CD14-positive monocyte (primary cell): Measurements from ENCODE around the gene PXDN. TPM values are rescaled to one million over a fixed set of nuclear protein-coding genes. Genes with fewer than 3 reads are reported as not detected.
A peak's percentile ranks its signal among the peaks of the same experiment; 100 is the strongest.

Source experiments
- DNase-seq, 3 donors: peaks; one replicate each; pipeline ENCODE4 v3.0.0-alpha.2; 2011 to 2022
- H2AFZ ChIP-seq: 2 replicates; pipeline ENCODE4 v1.6.0; 2012; ENCODE audit warnings: mild to moderate bottlenecking, low read depth, low read length, inconsistent platforms; ENCODE audit not compliant: insufficient read depth, poor library complexity, severe bottlenecking
- H3K27ac ChIP-seq, 2 donors: 1 replicate in 1 of 2; 2 replicates in 1 of 2; pipeline ENCODE4 v1.5.1; 2012 to 2013; ENCODE audit warnings: low read length in 2 of 2, control low read depth in 1 of 2, inconsistent platforms in 1 of 2, low read depth in 1 of 2, mild to moderate bottlenecking in 1 of 2
- H3K27me3 ChIP-seq, 2 donors: one replicate each; pipeline versions ENCODE4 v1.6.0 to v1.6.1; 2011 to 2013; ENCODE audit warnings: low read length in 2 of 2; ENCODE audit not compliant: control insufficient read depth in 2 of 2, insufficient read depth in 2 of 2
- H3K36me3 ChIP-seq, 2 donors: replicated peaks in 1 of 2; 1 replicate in 1 of 2; 2 replicates in 1 of 2; pipeline versions ENCODE4 v1.5.1 to v1.6.1; 2012 to 2013; ENCODE audit warnings: low read length in 2 of 2, control low read depth in 1 of 2, inconsistent platforms in 1 of 2, mild to moderate bottlenecking in 1 of 2; ENCODE audit not compliant: insufficient read depth in 2 of 2, control insufficient read depth in 1 of 2
- H3K4me1 ChIP-seq, 2 donors: 1 replicate in 1 of 2; 2 replicates in 1 of 2; pipeline versions ENCODE4 v1.5.1 to v1.6.1; 2012 to 2013; ENCODE audit warnings: low read length in 2 of 2, control low read depth in 1 of 2, inconsistent platforms in 1 of 2, mild to moderate bottlenecking in 1 of 2, moderate library complexity in 1 of 2; ENCODE audit not compliant: insufficient read depth in 2 of 2, control insufficient read depth in 1 of 2
- H3K4me2 ChIP-seq: replicated peaks from 2 replicates; pipeline ENCODE3; 2012; ENCODE audit warnings: low read length, moderate library complexity, mild to moderate bottlenecking; ENCODE audit not compliant: poor library complexity, severe bottlenecking; ENCODE audit errors: extremely low read depth
- H3K4me3 ChIP-seq, 3 experiments: fragments of 200-600 bp in 1 of 3; sonication (generic) in 1 of 3; replicated peaks in 1 of 3; 1 replicate in 2 of 3; 2 replicates in 1 of 3; pipeline ENCODE4 v1.5.1; 2011 to 2013; ENCODE audit warnings: low read length in 3 of 3, mild to moderate bottlenecking in 3 of 3, control low read depth in 2 of 3, low read depth in 2 of 3, inconsistent platforms in 1 of 3, moderate library complexity in 1 of 3
- H3K79me2 ChIP-seq: 2 replicates; pipeline ENCODE4 v1.6.0; 2012; ENCODE audit warnings: mild to moderate bottlenecking, control low read depth, inconsistent platforms, low read length, moderate library complexity; ENCODE audit not compliant: insufficient read depth
- H3K9ac ChIP-seq: 2 replicates; pipeline ENCODE4 v1.6.0; 2017; ENCODE audit warnings: low read length, mild to moderate bottlenecking; ENCODE audit not compliant: insufficient read depth, poor library complexity, severe bottlenecking
- H3K9me3 ChIP-seq, 2 donors: replicated peaks in 1 of 2; 1 replicate in 1 of 2; 2 replicates in 1 of 2; pipeline versions ENCODE4 v1.5.1 to v1.6.1; 2012 to 2013; ENCODE audit warnings: low read length in 2 of 2, control low read depth in 1 of 2; ENCODE audit not compliant: control insufficient read depth in 1 of 2, insufficient read depth in 1 of 2
- H4K20me1 ChIP-seq: 2 replicates; pipeline ENCODE4 v1.6.0; 2012; ENCODE audit warnings: mild to moderate bottlenecking, low read length, control low read depth, moderate library complexity; ENCODE audit not compliant: insufficient read depth
- H3K27ac Mint-ChIP-seq, 7 donors: one replicate each; pipeline ENCODE4 v1.8.0; 2020; ENCODE audit warnings: mild to moderate bottlenecking in 7 of 7, mixed read lengths in 7 of 7, moderate library complexity in 6 of 7, inconsistent platforms in 2 of 7
- H3K27me3 Mint-ChIP-seq, 3 donors: one replicate each; pipeline ENCODE4 v1.8.0; 2021 to 2022; ENCODE audit warnings: low read depth in 3 of 3, mild to moderate bottlenecking in 3 of 3, mixed read lengths in 3 of 3, moderate library complexity in 3 of 3, inconsistent platforms in 1 of 3
- H3K36me3 Mint-ChIP-seq, 2 donors: one replicate each; pipeline ENCODE4 v1.8.0; 2020; ENCODE audit warnings: mixed read lengths in 2 of 2, inconsistent platforms in 1 of 2, mild to moderate bottlenecking in 1 of 2
- H3K4me1 Mint-ChIP-seq: one replicate; pipeline ENCODE4 v1.8.0; 2020; ENCODE audit warnings: mild to moderate bottlenecking, mixed read lengths
- H3K4me3 Mint-ChIP-seq, 2 donors: one replicate each; pipeline ENCODE4 v1.8.0; 2020; ENCODE audit warnings: mild to moderate bottlenecking in 2 of 2, mixed read lengths in 2 of 2, moderate library complexity in 1 of 2
- H3K9me3 Mint-ChIP-seq, 7 donors: one replicate each; pipeline ENCODE4 v1.8.0; 2020 to 2022; ENCODE audit warnings: mixed read lengths in 7 of 7, mild to moderate bottlenecking in 6 of 7, moderate library complexity in 6 of 7, inconsistent platforms in 2 of 7
- WGBS: methylation state at CpG from one replicate; pipeline ENCODE4 v1.1.5; 2013; ENCODE audit warnings: missing lambda C conversion rate; ENCODE audit not compliant: insufficient coverage; 5-methylcytosine and 5-hydroxymethylcytosine counted together
- intact Hi-C, 2 donors: fragments of 100-400 bp; cut with micrococcal nuclease; formaldehyde crosslinking; loops; one replicate each; pipeline versions ENCODE4 v1.15.0 to v1.15.1; 2023
- polyA plus RNA-seq, 3 donors: library from polyadenylated mRNA; depleted of rRNA in 1 of 3; unstranded in 2 of 3; stranded (reverse) in 1 of 3; fragments of 300-500 nt in 2 of 3; fragments of >200 nt in 1 of 3; fragmentation: Illumina TruSeq in 2 of 3; gene quantifications; 1 replicate in 2 of 3; 2 replicates in 1 of 3; pipeline ENCODE4 v1.2.3, GENCODE V29; 2012 to 2021
- TF ChIP-seq, protein P1 (sequence below): fragments of 200-600 bp; IDR thresholded peaks from one replicate; pipeline ENCODE4 v1.8.0; 2022; ENCODE audit warnings: antibody characterized with exemption, mild to moderate bottlenecking

PXDN gene
- polyA plus RNA-seq, 3 donors = not detected

GRCh38 chr2:1782514-1782913, 38.2 kb upstream of the PXDN start:
- H3K27me3 ChIP-seq = no peaks in the 10 kb centered on the region
- H3K9me3 Mint-ChIP-seq = peaks cover 0 to 5% (median 0%) of the 10 kb centered on the region in 7 donors
- H3K9me3 ChIP-seq = no peaks in the 10 kb centered on the region
- H3K27me3 Mint-ChIP-seq = peaks cover 2 to 23% (median 5%) of the 10 kb centered on the region in 3 donors
- no peak overlapping the region for H3K27ac Mint-ChIP-seq
- no peaks in the 10 kb centered on the region for H4K20me1 ChIP-seq
- no peak overlapping the region for H3K9ac ChIP-seq
- H3K4me2 ChIP-seq = no peak overlapping the region
- H3K79me2 ChIP-seq = no peaks in the 10 kb centered on the region
- DNase-seq = no peak
- TF ChIP-seq, protein P1, sequence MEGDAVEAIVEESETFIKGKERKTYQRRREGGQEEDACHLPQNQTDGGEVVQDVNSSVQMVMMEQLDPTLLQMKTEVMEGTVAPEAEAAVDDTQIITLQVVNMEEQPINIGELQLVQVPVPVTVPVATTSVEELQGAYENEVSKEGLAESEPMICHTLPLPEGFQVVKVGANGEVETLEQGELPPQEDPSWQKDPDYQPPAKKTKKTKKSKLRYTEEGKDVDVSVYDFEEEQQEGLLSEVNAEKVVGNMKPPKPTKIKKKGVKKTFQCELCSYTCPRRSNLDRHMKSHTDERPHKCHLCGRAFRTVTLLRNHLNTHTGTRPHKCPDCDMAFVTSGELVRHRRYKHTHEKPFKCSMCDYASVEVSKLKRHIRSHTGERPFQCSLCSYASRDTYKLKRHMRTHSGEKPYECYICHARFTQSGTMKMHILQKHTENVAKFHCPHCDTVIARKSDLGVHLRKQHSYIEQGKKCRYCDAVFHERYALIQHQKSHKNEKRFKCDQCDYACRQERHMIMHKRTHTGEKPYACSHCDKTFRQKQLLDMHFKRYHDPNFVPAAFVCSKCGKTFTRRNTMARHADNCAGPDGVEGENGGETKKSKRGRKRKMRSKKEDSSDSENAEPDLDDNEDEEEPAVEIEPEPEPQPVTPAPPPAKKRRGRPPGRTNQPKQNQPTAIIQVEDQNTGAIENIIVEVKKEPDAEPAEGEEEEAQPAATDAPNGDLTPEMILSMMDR = no peak
- H3K4me1 ChIP-seq = no peaks in the 10 kb centered on the region
- H3K36me3 ChIP-seq = no peaks in the 10 kb centered on the region
- no peaks in the 10 kb centered on the region for H3K36me3 Mint-ChIP-seq
- H2AFZ ChIP-seq = no peak overlapping the region
- no peak overlapping the region for H3K4me3 ChIP-seq
- WGBS = 86% methylated on average over 11 of the region's 11 CpGs
- H3K27ac ChIP-seq = no peak overlapping the region
- no peak overlapping the region for H3K4me3 Mint-ChIP-seq
- intact Hi-C loops = no loop called here
- no peaks in the 10 kb centered on the region for H3K4me1 Mint-ChIP-seq

- peak overlapping the region in 1 of 7 donors; percentile 59 for H3K27ac Mint-ChIP-seq
- no peaks in the 10 kb centered on the region for H3K4me1 ChIP-seq
- no peak overlapping the region for H3K4me3 ChIP-seq
- H3K4me3 Mint-ChIP-seq = no peak overlapping the region
- peaks cover 0 to 5% (median 0%) of the 10 kb centered on the region in 7 donors for H3K9me3 Mint-ChIP-seq
- no peaks in the 10 kb centered on the region for H3K79me2 ChIP-seq
- H2AFZ ChIP-seq = no peak overlapping the region
- TF ChIP-seq, protein P1 = no peak
- no peaks in the 10 kb centered on the region for H3K36me3 ChIP-seq
- H4K20me1 ChIP-seq = no peaks in the 10 kb centered on the region
- H3K36me3 Mint-ChIP-seq = no peaks in the 10 kb centered on the region
- no peak overlapping the region for H3K27ac ChIP-seq
- DNase-seq = no peak
- WGBS = 85% methylated on average over 10 of the region's 16 CpGs
- no peaks in the 10 kb centered on the region for H3K9me3 ChIP-seq
- intact Hi-C loops = no loop called here
- H3K4me1 Mint-ChIP-seq = no peaks in the 10 kb centered on the region
- H3K27me3 ChIP-seq = no peaks in the 10 kb centered on the region
- H3K9ac ChIP-seq = no peak overlapping the region
- H3K27me3 Mint-ChIP-seq = peaks cover 2 to 25% (median 7%) of the 10 kb centered on the region in 3 donors
- H3K4me2 ChIP-seq = no peak overlapping the region
These were observed 37.2 kb upstream of the PXDN start for GRCh38 chr2:1781291-1782080.
